ENCODE data around the gene CLCA2. TPM values are rescaled to one million over a fixed set of nuclear protein-coding genes. Genes with fewer than 3 reads are reported as not detected.

CLCA2 gene
- total and polyA plus RNA-seq, 2 donors (not counting 3 experiments of a cell fraction or from before 2014, with no cell fraction given), result 0.01 to 0.11 TPM

GRCh38 chr1:86435327-86435726, 11.4 kb downstream of the CLCA2 start:
- H3K27me3 ChIP-seq (ENCODE audit: control insufficient read depth in 2 of 2, insufficient read depth in 2 of 2, low read length in 2 of 2), result peaks cover 6 to 14% of the 10 kb centered on the region in 2 experiments
- FAIRE-seq (no peak), DNase-seq (ENCODE audit: low read depth, low spot score) (no peak)
- no peak overlapping the region for H2AFZ ChIP-seq (ENCODE audit: low read depth, low read length)
- peaks cover 2% of the 10 kb centered on the region for H3K4me1 ChIP-seq (ENCODE audit: control insufficient read depth, extremely low read depth, insufficient read depth, low read length)
- H3K27ac ChIP-seq (ENCODE audit: insufficient read depth, low read depth, low read length), result no peak overlapping the region
- no peaks in the 10 kb centered on the region for H3K79me2 ChIP-seq (ENCODE audit: control insufficient read depth, insufficient read depth, low read length)
- POLR2A ChIA-PET, result no interaction called here
- no TSS peak for BruUV-seq (replicated peaks)
- TF ChIP-seq FOS (IDR thresholded peaks at IDR 0.05; ENCODE audit: borderline replicate concordance, insufficient read depth, low read length) (no peak), CTCF (IDR thresholded peaks at IDR 0.05; ENCODE audit: extremely low read depth in 1 of 2, insufficient read depth in 1 of 2, low read depth in 1 of 2, low read length in 2 of 2) (no peak), POLR2A (IDR thresholded peaks at IDR 0.05; ENCODE audit: low read depth, low read length) (no peak), JUN (IDR thresholded peaks at IDR 0.05; ENCODE audit: borderline replicate concordance, insufficient read depth, insufficient read length, low read depth) (no peak), POLR2AphosphoS5 (IDR thresholded peaks at IDR 0.05; ENCODE audit: insufficient read depth, low read depth, low read length) (no peak), MYC (IDR thresholded peaks at IDR 0.05; ENCODE audit: low read depth, low read length) (no peak), EZH2 (IDR thresholded peaks at IDR 0.05; ENCODE audit: borderline replicate concordance, low read depth, low read length, severe bottlenecking) (no peak), MAX (IDR thresholded peaks at IDR 0.05; ENCODE audit: insufficient read depth, insufficient read length) (no peak), GATA2 (IDR thresholded peaks at IDR 0.05; ENCODE audit: insufficient read depth, insufficient read length, low read depth, low read length) (no peak)
- no peaks in the 10 kb centered on the region for H3K9me3 ChIP-seq (replicated peaks; ENCODE audit: control insufficient read depth, insufficient read depth, low read length)
- H3K9ac ChIP-seq (replicated peaks; ENCODE audit: extremely low read depth, insufficient read depth, low read length), result no peak overlapping the region
- H3K9me1 ChIP-seq (replicated peaks; ENCODE audit: control insufficient read depth, extremely low read depth, insufficient read depth, low read length), result no peaks in the 10 kb centered on the region
- H3K36me3 ChIP-seq (ENCODE audit: control insufficient read depth in 2 of 2, extremely low read depth in 1 of 2, insufficient read depth in 2 of 2, low read length in 2 of 2), result no peaks in the 10 kb centered on the region
- intact Hi-C loops (cut with micrococcal nuclease), result no loop called here
- dilution Hi-C loops (cut with MboI; ENCODE audit: extremely low pct_ligation_motif_present, low sequenced_read_pairs), result no loop called here
- no peaks in the 10 kb centered on the region for H4K20me1 ChIP-seq (replicated peaks; ENCODE audit: control insufficient read depth, extremely low read depth, insufficient read depth, low read length)
- no peak overlapping the region for H3K4me3 ChIP-seq (replicated peaks in 1 of 3; ENCODE audit: insufficient read depth in 1 of 3, low read depth in 1 of 3, low read length in 3 of 3)
- CTCF ChIA-PET, result interaction anchor here (1.4 kb wide), 1 partner anchor 16 kb away, joined by 4 read pairs; no protein-coding TSS in a partner anchor
- H3K4me2 ChIP-seq (ENCODE audit: insufficient read depth, low read length), result no peak overlapping the region
